Spinal cord (tissue), 10 donors: ENCODE measurements around the gene FAM13C. TPM values are rescaled to one million over a fixed set of nuclear protein-coding genes. Genes with fewer than 3 reads are reported as not detected.

ENCODE experiments used
- DNase-seq, 6 donors: peaks; one replicate each; pipeline versions ENCODE4 v3.0.0 to v3.0.0-alpha.2; 2013 to 2015; ENCODE audit warnings: low spot score in 6 of 6, low read depth in 4 of 6
- H3K27ac ChIP-seq: one replicate; pipeline ENCODE4 v1.5.1; 2013; ENCODE audit warnings: low read depth, low read length, control low read depth
- H3K27me3 ChIP-seq: one replicate; pipeline ENCODE4 v1.6.1; 2013; ENCODE audit warnings: low read length; ENCODE audit not compliant: control insufficient read depth, insufficient read depth
- H3K36me3 ChIP-seq: one replicate; pipeline ENCODE4 v1.6.1; 2013; ENCODE audit warnings: low read length; ENCODE audit not compliant: control insufficient read depth, insufficient read depth
- H3K4me1 ChIP-seq: one replicate; pipeline ENCODE4 v1.6.1; 2013; ENCODE audit warnings: low read length; ENCODE audit not compliant: control insufficient read depth, insufficient read depth
- H3K4me3 ChIP-seq: one replicate; pipeline ENCODE4 v1.5.1; 2013; ENCODE audit warnings: low read depth, low read length, control low read depth
- H3K9me3 ChIP-seq: one replicate; pipeline ENCODE4 v1.6.1; 2013; ENCODE audit warnings: low read length; ENCODE audit not compliant: control insufficient read depth, insufficient read depth
- WGBS: methylation state at CpG from one replicate; pipeline ENCODE4 v1.1.5; 2013; ENCODE audit warnings: missing lambda C conversion rate; ENCODE audit not compliant: insufficient coverage; 5-methylcytosine and 5-hydroxymethylcytosine counted together
- polyA plus RNA-seq, 2 donors: library from polyadenylated mRNA; unstranded; fragments of 120-200 nt; gene quantifications; one replicate each; pipeline ENCODE4 v1.2.1, GENCODE V29; 2013; ENCODE audit not compliant: insufficient read length in 2 of 2
- total RNA-seq, 2 donors: library from RNA; depleted of rRNA in 1 of 2; stranded (reverse); fragments of 120-200 nt in 1 of 2; fragments of >200 nt in 1 of 2; gene quantifications; one replicate each; pipeline versions ENCODE4 v1.2.3 to v1.2.4, GENCODE V29; 2013 to 2014
- donor health status: healthy.

FAM13C gene
- total and polyA plus RNA-seq, 4 donors = 28.2 to 52.5 (median 44.0) TPM

DNA sequence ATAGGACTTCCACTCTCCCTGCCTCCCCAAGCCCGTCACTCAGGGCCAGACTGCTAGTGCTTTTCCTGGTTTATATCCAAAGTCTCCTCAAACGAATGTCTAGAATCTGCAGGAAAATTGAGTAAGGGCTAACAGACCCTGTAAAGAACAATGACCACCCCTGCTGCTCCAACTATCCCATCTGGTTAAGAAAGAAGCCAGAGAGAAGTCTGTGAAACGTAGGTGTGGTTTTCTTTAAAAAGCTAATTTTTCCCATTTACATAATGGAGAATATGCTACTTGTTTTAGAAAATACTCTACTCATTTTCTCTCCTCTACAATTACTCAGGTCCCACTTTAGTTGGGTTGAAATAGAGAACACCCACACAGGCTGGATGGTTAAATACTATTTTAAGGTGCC lies 72.5 kb downstream of the FAM13C start:
- Histone ChIP-seq H3K27me3 (no peaks in the 10 kb centered on the region), H3K4me3 (no peak overlapping the region), H3K36me3 (peaks cover 7% of the 10 kb centered on the region), H3K27ac (no peak overlapping the region), H3K4me1 (peaks cover 19% of the 10 kb centered on the region), H3K9me3 (no peaks in the 10 kb centered on the region)
- 83% methylated on average over 1 of the region's 3 CpGs for WGBS
- DNase-seq = no peak

DNA sequence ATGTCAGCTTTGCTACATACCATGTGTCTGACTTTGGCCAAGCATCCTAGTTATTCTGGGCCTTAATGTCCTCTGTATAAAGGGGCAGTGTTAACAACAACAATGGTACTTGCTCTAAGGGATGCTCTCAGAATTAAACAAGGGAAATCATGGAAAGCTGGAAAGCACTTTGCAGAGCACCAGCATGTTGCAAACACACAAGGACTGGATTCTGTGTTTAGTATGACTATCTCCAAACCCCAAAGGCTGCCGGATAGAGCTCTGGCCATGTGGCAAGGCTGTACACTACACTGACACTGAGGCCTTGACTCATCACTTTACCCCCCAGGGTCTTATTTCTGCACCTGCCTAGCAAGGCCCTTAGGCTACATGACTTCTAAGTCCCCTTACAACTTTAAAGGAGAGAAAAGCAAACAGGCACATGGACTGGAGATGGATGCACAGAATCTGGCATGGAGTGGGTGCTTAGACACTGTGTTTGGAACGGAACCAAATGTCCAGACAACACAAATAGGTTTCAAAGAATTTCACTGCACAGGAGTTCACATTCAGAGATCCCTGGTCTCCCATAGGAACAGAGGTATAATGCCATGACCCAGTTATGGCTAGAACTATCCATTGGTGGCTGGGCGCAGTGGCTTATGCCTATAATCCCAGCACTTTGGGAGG lies 74.6 kb downstream of the FAM13C start:
- Histone ChIP-seq H3K4me1 (peaks cover 35% of the 10 kb centered on the region), H3K36me3 (peaks cover 16% of the 10 kb centered on the region), H3K27me3 (no peaks in the 10 kb centered on the region), H3K27ac (peak overlapping the region; percentile 60), H3K4me3 (no peak overlapping the region), H3K9me3 (no peaks in the 10 kb centered on the region)
- WGBS = 7% methylated on average over 2 of the region's 3 CpGs
- peak in 5 of 6 donors; percentile 49 to 75 (median 55) for DNase-seq

DNA sequence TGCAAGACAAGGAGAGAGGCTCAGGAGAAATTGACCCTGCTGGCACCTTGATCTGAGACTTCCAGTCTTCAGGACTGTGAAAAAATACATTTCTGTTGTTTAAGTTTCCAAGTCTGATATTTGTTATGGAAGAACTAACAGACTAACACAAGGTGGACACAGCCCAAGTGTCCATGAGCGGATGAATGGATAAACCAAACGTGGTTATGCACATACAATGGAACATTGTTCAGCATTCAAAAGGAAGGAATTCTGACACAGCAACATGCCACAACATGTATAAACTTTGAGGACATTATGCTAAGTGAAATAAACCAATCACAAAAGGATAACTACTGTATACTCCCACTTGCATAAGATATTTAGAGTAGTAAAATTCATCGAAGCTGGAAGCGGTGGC lies 76.5 kb downstream of the FAM13C start:
- 100% methylated on average over 2 of the region's 4 CpGs for WGBS

DNA sequence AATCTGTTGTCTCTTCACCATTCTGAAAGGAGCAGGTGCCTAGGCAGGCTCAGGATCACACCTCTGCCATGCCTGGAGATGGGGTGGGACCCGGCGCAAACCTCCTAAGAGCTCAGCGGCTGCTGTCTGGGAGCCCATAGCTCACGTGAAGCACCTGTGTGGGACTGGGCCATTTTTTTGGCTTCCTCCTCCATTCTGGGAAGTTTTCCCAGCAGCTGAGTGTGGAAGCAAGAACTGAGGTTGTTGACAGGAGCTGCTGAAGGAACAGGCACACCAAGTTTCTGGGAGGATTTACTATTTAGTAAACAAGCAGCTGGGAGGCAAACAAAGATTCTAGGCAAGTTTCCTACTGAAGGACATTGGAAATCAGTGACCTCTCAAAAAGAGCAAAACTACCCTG lies 77.3 kb downstream of the FAM13C start:
- no peaks in the 10 kb centered on the region for H3K27me3 ChIP-seq
- H3K9me3 ChIP-seq = no peaks in the 10 kb centered on the region
- peak overlapping the region; percentile 42 for H3K27ac ChIP-seq
- peaks cover 35% of the 10 kb centered on the region for H3K4me1 ChIP-seq
- no CpG with 5 or more reads among the region's 4 CpGs for WGBS
- peak in 1 of 6 donors; percentile 40 for DNase-seq
- H3K36me3 ChIP-seq = peaks cover 16% of the 10 kb centered on the region
- H3K4me3 ChIP-seq = no peak overlapping the region

More for the DNA sequence above, 76.5 kb downstream of the FAM13C start:
- Histone ChIP-seq H3K4me1 (peaks cover 35% of the 10 kb centered on the region), H3K27ac (peak overlapping the region; percentile 42), H3K27me3 (no peaks in the 10 kb centered on the region), H3K36me3 (peaks cover 16% of the 10 kb centered on the region), H3K9me3 (no peaks in the 10 kb centered on the region), H3K4me3 (no peak overlapping the region)
- DNase-seq = no peak

DNA sequence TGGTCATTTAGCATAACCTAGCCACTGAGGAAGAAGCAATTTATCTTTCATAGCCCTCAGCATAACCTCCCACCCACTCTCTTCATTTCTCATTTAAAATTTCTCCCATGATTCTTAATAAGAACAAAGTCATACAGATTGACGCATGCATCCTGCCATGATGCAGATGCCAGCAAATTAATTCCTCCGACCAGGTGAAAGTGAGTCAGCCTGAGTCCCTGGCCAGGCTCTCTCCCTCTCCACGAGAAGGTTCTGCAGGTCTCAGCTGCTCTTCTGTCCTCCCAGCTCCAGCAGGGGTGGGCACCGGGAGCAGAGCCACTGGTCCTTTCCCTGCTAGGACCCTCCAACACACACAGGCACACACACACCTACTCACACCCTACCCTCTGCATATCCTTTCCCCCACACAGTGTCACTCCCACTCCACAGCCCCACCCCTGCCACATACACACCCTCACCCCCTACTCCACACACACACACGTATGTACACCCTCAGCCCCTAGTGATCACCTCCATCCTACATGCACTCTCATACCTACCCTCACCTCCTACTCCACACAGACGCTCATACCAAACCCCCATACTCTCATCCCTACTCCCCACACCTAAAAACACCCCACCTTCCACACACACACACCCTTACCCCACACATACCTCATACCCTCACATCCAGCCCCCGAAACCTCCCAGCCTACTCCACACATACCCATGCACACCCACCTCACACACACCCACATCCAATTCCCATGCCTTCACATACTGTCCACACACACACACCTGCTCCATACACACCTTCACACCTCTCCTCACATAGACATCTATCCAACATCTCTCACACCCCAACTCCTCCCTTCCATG lies 78.0 kb downstream of the FAM13C start:
- peak overlapping the region; percentile 47 for H3K27ac ChIP-seq
- H3K27me3 ChIP-seq = no peaks in the 10 kb centered on the region
- 69% methylated on average over 7 of the region's 7 CpGs for WGBS
- H3K36me3 ChIP-seq = peaks cover 15% of the 10 kb centered on the region
- no peak overlapping the region for H3K4me3 ChIP-seq
- H3K9me3 ChIP-seq = no peaks in the 10 kb centered on the region
- no peak for DNase-seq
- H3K4me1 ChIP-seq = peaks cover 34% of the 10 kb centered on the region

- Histone ChIP-seq H3K4me1 (peaks cover 31% of the 10 kb centered on the region), H3K36me3 (peaks cover 11% of the 10 kb centered on the region), H3K27me3 (no peaks in the 10 kb centered on the region), H3K9me3 (no peaks in the 10 kb centered on the region), H3K4me3 (peak overlapping the region; percentile 32), H3K27ac (peak overlapping the region; percentile 47)
- peak in 4 of 6 donors; percentile 43 to 90 (median 50) for DNase-seq
- WGBS = 19% methylated on average over 8 of the region's 9 CpGs
Observed at GRCh38 chr10:59283456-59284091, 78.8 kb downstream of the FAM13C start.

- Histone ChIP-seq H3K36me3 (peaks cover 11% of the 10 kb centered on the region), H3K27me3 (no peaks in the 10 kb centered on the region), H3K9me3 (no peaks in the 10 kb centered on the region), H3K4me1 (peaks cover 23% of the 10 kb centered on the region), H3K4me3 (no peak overlapping the region), H3K27ac (no peak overlapping the region)
- WGBS = 60% methylated on average over 1 of the region's 1 CpG
- peak in 1 of 6 donors; percentile 46 for DNase-seq
Observed at GRCh38 chr10:59281861-59282260, 80.5 kb downstream of the FAM13C start.

DNA sequence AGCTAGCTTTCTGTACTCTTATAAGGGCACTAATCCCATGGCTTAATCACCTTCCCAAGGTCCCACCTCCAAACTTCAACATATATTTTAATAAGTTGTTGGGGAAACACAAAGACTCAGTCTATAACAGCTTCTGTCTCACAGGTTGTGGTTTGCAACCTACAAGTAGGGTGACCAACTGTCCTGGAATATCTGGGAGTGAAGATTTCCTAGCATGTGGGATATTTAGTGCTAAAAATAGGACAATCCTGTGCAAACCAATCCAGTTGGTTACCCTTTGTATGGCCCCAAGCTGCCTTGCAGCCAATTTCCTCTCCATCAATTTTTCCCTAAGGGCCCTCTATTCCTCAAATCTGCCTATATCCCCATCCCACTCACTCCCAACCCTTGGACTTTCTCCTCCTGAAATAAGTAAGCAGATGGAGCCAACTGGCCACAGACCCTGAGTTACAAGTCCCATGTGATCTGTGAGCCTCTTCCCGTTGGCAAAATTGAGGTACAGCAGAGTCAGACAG lies 82.3 kb downstream of the FAM13C start:
- Histone ChIP-seq H3K9me3 (no peaks in the 10 kb centered on the region), H3K27ac (no peak overlapping the region), H3K4me1 (peaks cover 22% of the 10 kb centered on the region), H3K36me3 (peaks cover 11% of the 10 kb centered on the region), H3K27me3 (no peaks in the 10 kb centered on the region), H3K4me3 (no peak overlapping the region)
- WGBS = no CpG with 5 or more reads among the region's 1 CpG
- no peak for DNase-seq

DNA sequence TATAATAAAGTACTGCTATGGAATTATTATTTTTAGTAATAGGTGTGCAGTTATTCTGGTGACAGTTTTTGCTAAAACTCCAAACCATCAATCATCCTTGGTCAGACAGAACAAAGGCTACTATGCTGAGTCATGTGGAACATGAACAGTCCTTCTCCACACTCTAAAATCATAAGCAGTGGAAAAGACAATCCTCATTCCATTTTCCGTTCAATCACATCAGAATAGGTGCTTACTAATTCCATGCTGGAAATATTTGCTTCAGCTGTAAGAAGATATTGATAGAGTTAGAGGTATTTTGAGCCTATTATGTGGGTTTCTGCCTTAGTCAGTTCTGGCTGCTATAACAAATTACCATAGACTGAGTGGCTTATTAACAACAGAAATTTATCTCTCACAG lies 82.9 kb downstream of the FAM13C start:
- Histone ChIP-seq H3K27ac (no peak overlapping the region), H3K4me1 (peaks cover 16% of the 10 kb centered on the region), H3K9me3 (no peaks in the 10 kb centered on the region), H3K27me3 (no peaks in the 10 kb centered on the region), H3K36me3 (peaks cover 5% of the 10 kb centered on the region), H3K4me3 (no peak overlapping the region)
- no CpG with 5 or more reads among the region's 1 CpG for WGBS
- no peak for DNase-seq
